SK-N-SH treated with all-trans-retinoic acid at 6 μM for 48 hours (cell line): Measurements from ENCODE around the gene FAM43B.

Source experiments
- CREB5 ChIP-seq: fragments of 250-450 bp; sonication (Bioruptor Pico); IDR thresholded peaks from 2 replicates; pipeline ENCODE4 v1.5.1; 2020; ENCODE audit warnings: low read depth, mild to moderate bottlenecking, moderate library complexity
- ESRRG ChIP-seq: fragments of 250-450 bp; sonication (Bioruptor Pico); IDR thresholded peaks from 2 replicates; pipeline ENCODE4 v1.6.1; 2021; ENCODE audit warnings: mild to moderate bottlenecking
- PATZ1 ChIP-seq: fragments of 250-450 bp; sonication (Bioruptor Pico); IDR thresholded peaks from 2 replicates; pipeline ENCODE4 v1.8.0; 2020; ENCODE audit warnings: mild to moderate bottlenecking, moderate library complexity, borderline replicate concordance
- POU6F1 ChIP-seq: fragments of 250-450 bp; sonication (Bioruptor Pico); IDR thresholded peaks from 2 replicates; pipeline ENCODE4 v1.8.0; 2021; ENCODE audit warnings: low read depth, mild to moderate bottlenecking, moderate library complexity, borderline replicate concordance
- PPARA ChIP-seq: fragments of 250-450 bp; sonication (Bioruptor Pico); IDR thresholded peaks from 2 replicates; pipeline ENCODE4 v1.5.0; 2020; ENCODE audit warnings: mild to moderate bottlenecking, borderline replicate concordance
- RARB ChIP-seq: fragments of 250-450 bp; sonication (Bioruptor Pico); IDR thresholded peaks from 2 replicates; pipeline ENCODE4 v1.8.0; 2021; ENCODE audit warnings: mild to moderate bottlenecking, moderate library complexity
- SNAI2 ChIP-seq: fragments of 250-450 bp; sonication (Bioruptor Pico); IDR thresholded peaks from 2 replicates; pipeline ENCODE4 v1.5.0; 2020; ENCODE audit warnings: mild to moderate bottlenecking, moderate library complexity

- TF ChIP-seq RARB (CRISPR knock-in tag): no peak
- TF ChIP-seq CREB5 (CRISPR knock-in tag): no peak
- TF ChIP-seq ESRRG (CRISPR knock-in tag): no peak
- no peak for TF ChIP-seq PATZ1
- TF ChIP-seq POU6F1 (CRISPR knock-in tag): no peak
- no peak for TF ChIP-seq PPARA (CRISPR knock-in tag)
- TF ChIP-seq SNAI2 (CRISPR knock-in tag): no peak
Measured at GRCh38 chr1:20571427-20571826, 19.1 kb downstream of the FAM43B start.
